Keratinocyte (primary cell): Measurements from ENCODE around the gene LRRTM3. TPM values are rescaled to one million over a fixed set of nuclear protein-coding genes. Genes with fewer than 3 reads are reported as not detected.

ENCODE experiments used
- DNase-seq: peaks from one replicate; pipeline ENCODE4 v3.0.0-alpha.2; 2011; ENCODE audit warnings: low read depth, missing footprints, low spot score
- FAIRE-seq: peaks from 2 replicates; lab custom pipeline; 2011; peaks lifted over from hg19 to GRCh38; lab: Jason Lieb, UNC
- H2AFZ ChIP-seq: 2 replicates; pipeline ENCODE4 v1.6.0; 2012; ENCODE audit warnings: low read length, control low read depth, inconsistent platforms; ENCODE audit not compliant: control insufficient read depth
- H3K27ac ChIP-seq: 2 replicates; pipeline ENCODE4 v1.5.1; 2011; ENCODE audit warnings: low read length; ENCODE audit not compliant: control insufficient read depth, insufficient read depth
- H3K27me3 ChIP-seq: 3 replicates; pipeline ENCODE4 v1.6.0; 2011; ENCODE audit warnings: low read length; ENCODE audit not compliant: control insufficient read depth, insufficient read depth; ENCODE audit errors: extremely low read depth
- H3K36me3 ChIP-seq, 2 experiments: 2 replicates in 1 of 2; 3 replicates in 1 of 2; pipeline ENCODE4 v1.5.1; 2011; ENCODE audit warnings: low read length in 2 of 2, mild to moderate bottlenecking in 1 of 2; ENCODE audit not compliant: control insufficient read depth in 2 of 2, insufficient read depth in 2 of 2; ENCODE audit errors: extremely low read depth in 1 of 2
- H3K4me1 ChIP-seq: 3 replicates; pipeline ENCODE4 v1.5.1; 2011; ENCODE audit warnings: low read length; ENCODE audit not compliant: control insufficient read depth, insufficient read depth; ENCODE audit errors: extremely low read depth
- H3K4me2 ChIP-seq: 3 replicates; pipeline ENCODE4 v1.6.0; 2011; ENCODE audit warnings: low read depth, low read length; ENCODE audit not compliant: control insufficient read depth, insufficient read depth; ENCODE audit errors: extremely low read depth
- H3K4me3 ChIP-seq, 3 experiments: fragments of 200-600 bp in 1 of 3; sonication (generic) in 1 of 3; 2 replicates in 2 of 3; 3 replicates in 1 of 3; pipeline ENCODE4 v1.5.1; 2011 to 2016; ENCODE audit warnings: low read length in 3 of 3, mild to moderate bottlenecking in 3 of 3, control low read depth in 2 of 3, inconsistent platforms in 1 of 3, low read depth in 1 of 3, mixed read lengths in 1 of 3, mixed run types in 1 of 3, moderate library complexity in 1 of 3; ENCODE audit not compliant: control insufficient read depth in 2 of 3, insufficient read depth in 2 of 3; ENCODE audit errors: extremely low read depth in 1 of 3
- H3K79me2 ChIP-seq: 2 replicates; pipeline ENCODE4 v1.6.0; 2012; ENCODE audit warnings: low read length; ENCODE audit not compliant: control insufficient read depth, insufficient read depth
- H3K9ac ChIP-seq: 3 replicates; pipeline ENCODE4 v1.6.0; 2011; ENCODE audit warnings: low read length; ENCODE audit not compliant: control insufficient read depth, insufficient read depth; ENCODE audit errors: extremely low read depth
- H3K9me1 ChIP-seq: 3 replicates; pipeline ENCODE4 v1.6.0; 2011; ENCODE audit warnings: low read length; ENCODE audit not compliant: control insufficient read depth, insufficient read depth; ENCODE audit errors: extremely low read depth
- H3K9me3 ChIP-seq: 2 replicates; pipeline ENCODE4 v1.5.1; 2012; ENCODE audit warnings: low read depth, low read length; ENCODE audit not compliant: control insufficient read depth
- H4K20me1 ChIP-seq: 3 replicates; pipeline ENCODE4 v1.6.0; 2011; ENCODE audit warnings: low read length; ENCODE audit not compliant: control insufficient read depth, insufficient read depth; ENCODE audit errors: extremely low read depth
- EZH2 ChIP-seq: IDR thresholded peaks from one replicate; pipeline ENCODE4 v1.6.1; 2012; ENCODE audit warnings: inconsistent platforms, mild to moderate bottlenecking, low read length, moderate library complexity
- dilution Hi-C: fragments of 300-500 bp; cut with MboI; formaldehyde crosslinking; loops from one replicate; pipeline ENCODE4 v1.7.0; 2020; ENCODE audit warnings: low sequenced_read_pairs; ENCODE audit not compliant: extremely low pct_ligation_motif_present
- polyA plus RNA-seq, 5 experiments: library from polyadenylated mRNA; depleted of rRNA in 3 of 5; stranded (reverse) in 3 of 5; stranded (forward) in 1 of 5; unstranded in 1 of 5; fragments of >200 nt; gene quantifications; 1 replicate in 1 of 5; 2 replicates in 3 of 5; 3 replicates in 1 of 5; pipeline versions ENCODE4 v1.2.1 to v1.2.3, GENCODE V29; 2011 to 2012; ENCODE audit warnings: missing spikeins in 2 of 5, low read depth in 1 of 5, low replicate concordance in 1 of 5
- TF ChIP-seq, protein P1 (sequence below), 3 experiments: IDR thresholded peaks in 1 of 3; conservative IDR thresholded peaks in 1 of 3; optimal IDR thresholded peaks in 1 of 3; 2 replicates in 2 of 3; 3 replicates in 1 of 3; pipeline versions ENCODE3 to v1.5.1; 2011; ENCODE audit warnings: low read length in 3 of 3, mild to moderate bottlenecking in 3 of 3, moderate library complexity in 2 of 3, control low read depth in 1 of 3, inconsistent platforms in 1 of 3; ENCODE audit not compliant: insufficient read depth in 2 of 3; ENCODE audit errors: extremely low read depth in 1 of 3

The LRRTM3 gene
- polyA plus RNA-seq, 1 donor (not counting 4 experiments of a cell fraction or from before 2014, with no cell fraction given) = not detected

GRCh38 chr10:66980246-66980815 is 54.5 kb downstream of the LRRTM3 start:
- dilution Hi-C loops = no loop called here
- Histone ChIP-seq H3K4me1 (no peaks in the 10 kb centered on the region), H3K27ac (no peak overlapping the region), H3K79me2 (no peaks in the 10 kb centered on the region), H3K9me1 (no peaks in the 10 kb centered on the region), H3K4me2 (no peak overlapping the region), H3K27me3 (no peaks in the 10 kb centered on the region), H2AFZ (no peak overlapping the region), H3K4me3 (no peak overlapping the region), H3K9me3 (no peaks in the 10 kb centered on the region), H4K20me1 (no peaks in the 10 kb centered on the region), H3K36me3 (no peaks in the 10 kb centered on the region), H3K9ac (no peak overlapping the region)
- DNase-seq = no peak
- TF ChIP-seq EZH2 = no peak
- TF ChIP-seq, protein P1, sequence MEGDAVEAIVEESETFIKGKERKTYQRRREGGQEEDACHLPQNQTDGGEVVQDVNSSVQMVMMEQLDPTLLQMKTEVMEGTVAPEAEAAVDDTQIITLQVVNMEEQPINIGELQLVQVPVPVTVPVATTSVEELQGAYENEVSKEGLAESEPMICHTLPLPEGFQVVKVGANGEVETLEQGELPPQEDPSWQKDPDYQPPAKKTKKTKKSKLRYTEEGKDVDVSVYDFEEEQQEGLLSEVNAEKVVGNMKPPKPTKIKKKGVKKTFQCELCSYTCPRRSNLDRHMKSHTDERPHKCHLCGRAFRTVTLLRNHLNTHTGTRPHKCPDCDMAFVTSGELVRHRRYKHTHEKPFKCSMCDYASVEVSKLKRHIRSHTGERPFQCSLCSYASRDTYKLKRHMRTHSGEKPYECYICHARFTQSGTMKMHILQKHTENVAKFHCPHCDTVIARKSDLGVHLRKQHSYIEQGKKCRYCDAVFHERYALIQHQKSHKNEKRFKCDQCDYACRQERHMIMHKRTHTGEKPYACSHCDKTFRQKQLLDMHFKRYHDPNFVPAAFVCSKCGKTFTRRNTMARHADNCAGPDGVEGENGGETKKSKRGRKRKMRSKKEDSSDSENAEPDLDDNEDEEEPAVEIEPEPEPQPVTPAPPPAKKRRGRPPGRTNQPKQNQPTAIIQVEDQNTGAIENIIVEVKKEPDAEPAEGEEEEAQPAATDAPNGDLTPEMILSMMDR (optimal IDR thresholded peaks at IDR 0.05 in 1 of 3, IDR thresholded peaks at IDR 0.05 in 1 of 3, conservative IDR thresholded peaks at IDR 0.05 in 1 of 3; ENCODE audit: extremely low read depth in 1 of 3, insufficient read depth in 2 of 3, low read length in 3 of 3) = no peak
- no peak for FAIRE-seq

GRCh38 chr10:66981361-66982052 is 55.7 kb downstream of the LRRTM3 start:
- dilution Hi-C loops = no loop called here
- H3K4me3 ChIP-seq = no peak overlapping the region
- no peak overlapping the region for H3K9ac ChIP-seq

More at GRCh38 chr10:66981361-66982052, 55.7 kb downstream of the LRRTM3 start:
- Histone ChIP-seq H3K27me3 (no peaks in the 10 kb centered on the region), H3K36me3 (no peaks in the 10 kb centered on the region), H3K4me2 (no peak overlapping the region), H3K9me1 (no peaks in the 10 kb centered on the region), H3K4me1 (no peaks in the 10 kb centered on the region), H2AFZ (no peak overlapping the region), H3K79me2 (no peaks in the 10 kb centered on the region), H3K9me3 (no peaks in the 10 kb centered on the region), H3K27ac (no peak overlapping the region), H4K20me1 (no peaks in the 10 kb centered on the region)
- DNase-seq = no peak
- TF ChIP-seq, protein P1 (optimal IDR thresholded peaks at IDR 0.05 in 1 of 3, IDR thresholded peaks at IDR 0.05 in 1 of 3, conservative IDR thresholded peaks at IDR 0.05 in 1 of 3; ENCODE audit: extremely low read depth in 1 of 3, insufficient read depth in 2 of 3, low read length in 3 of 3) = no peak
- TF ChIP-seq EZH2 = no peak
- FAIRE-seq = no peak
